Stimulated activated CD8-positive, alpha-beta memory T cell treated with anti-CD3 and anti-CD28 coated beads, Interleukin-15, amount 100 ng/mL, for 1 hour (primary cell): ENCODE data around the gene HIC2.
"Not testable (repeated sequence)": the region's sequence is repeated elsewhere in the genome, so short reads cannot be mapped to it uniquely, and the experiment has no call there.

Experiments used
- DNase-seq: peaks from one replicate; pipeline ENCODE4 v3.0.0-alpha.2; 2020; ENCODE audit warnings: low read depth

The HIC2 gene

DNA sequence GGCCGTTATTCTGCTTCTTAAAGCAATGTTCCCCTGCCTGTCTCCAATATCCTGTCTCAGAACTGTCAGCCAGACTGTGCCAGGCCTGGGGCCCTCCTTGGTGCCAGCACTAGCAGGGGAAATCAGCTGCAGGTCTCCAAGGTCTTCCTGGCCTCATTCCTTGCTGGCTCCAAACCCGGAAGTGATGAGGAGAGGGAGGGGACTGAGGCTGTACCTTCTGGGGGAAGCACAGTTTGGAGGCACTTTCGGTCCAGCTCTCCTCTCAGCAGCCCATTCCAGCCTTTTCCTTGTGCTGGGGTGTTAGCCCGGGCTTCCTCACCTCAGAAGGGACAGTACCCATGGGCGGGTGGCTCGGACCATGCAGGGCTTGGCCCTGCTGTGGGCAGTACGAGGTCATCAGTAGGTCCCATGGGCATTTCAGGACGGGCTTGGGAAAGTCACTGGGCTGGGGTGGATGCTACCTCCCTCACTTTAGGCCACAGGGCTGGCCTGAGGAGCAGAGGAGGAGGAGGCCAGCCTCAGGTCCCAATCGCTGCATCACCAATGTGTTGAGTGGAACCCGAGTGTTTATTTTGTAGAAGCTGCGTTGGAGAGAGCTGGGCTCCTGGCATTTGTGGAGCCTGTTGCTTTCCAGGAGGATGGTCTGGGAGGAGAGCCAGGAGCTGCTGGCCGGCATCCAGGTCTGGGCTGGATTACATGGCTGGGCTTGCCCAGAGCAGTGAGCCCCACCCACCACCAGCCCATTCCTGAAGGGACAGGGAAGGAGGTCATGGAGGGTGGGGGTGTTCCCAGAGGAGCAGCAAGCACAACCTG lies 19.0 kb downstream of the HIC2 start:
- not testable (repeated sequence) for DNase-seq

- not testable (repeated sequence) for DNase-seq
Measured at GRCh38 chr22:21438013-21438412, 20.8 kb downstream of the HIC2 start.

DNA sequence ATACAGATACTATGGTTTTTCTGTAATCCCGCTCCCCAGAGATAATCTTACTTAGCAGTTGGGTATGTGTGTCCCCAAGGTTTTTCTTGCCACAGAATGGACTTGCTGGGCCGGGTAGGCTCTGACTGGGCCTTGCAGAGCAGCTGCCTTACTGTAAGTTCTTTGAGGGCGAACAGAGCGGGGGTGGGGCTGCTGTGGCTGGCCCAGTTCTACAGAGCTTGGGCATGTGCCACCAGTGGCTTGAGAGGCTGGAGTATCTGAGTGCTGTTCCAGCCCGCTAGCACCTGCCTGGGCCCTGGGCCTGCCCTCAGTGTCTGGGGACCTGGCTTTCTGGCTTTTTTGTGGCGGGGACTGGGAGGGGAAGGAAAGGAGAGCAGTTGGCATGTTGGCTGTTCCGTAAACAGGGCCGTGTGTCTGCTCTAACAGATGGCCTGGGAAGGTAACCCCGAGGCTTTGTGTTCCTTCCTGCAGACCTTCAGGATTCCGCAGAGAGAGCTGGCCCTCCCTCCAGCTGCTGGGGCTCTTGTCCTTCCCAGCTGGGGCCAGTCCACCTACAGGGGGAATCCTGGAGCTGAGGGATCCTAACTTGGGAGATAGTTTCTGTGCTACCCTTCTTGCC lies 23.0 kb downstream of the HIC2 start:
- DNase-seq = not testable (repeated sequence)

- not testable (repeated sequence) for DNase-seq
Measured at GRCh38 chr22:21440676-21441075, 23.5 kb downstream of the HIC2 start.

- DNase-seq = not testable (repeated sequence)
Measured at GRCh38 chr22:21441170-21441569, 24.0 kb downstream of the HIC2 start.

- not testable (repeated sequence) for DNase-seq
Measured at GRCh38 chr22:21442123-21442522, 25.0 kb downstream of the HIC2 start.

GRCh38 chr22:21442646-21443045 lies 25.5 kb downstream of the HIC2 start:
- not testable (repeated sequence) for DNase-seq

GRCh38 chr22:21443057-21443734 lies 26.0 kb downstream of the HIC2 start:
- DNase-seq = no peak

- no peak for DNase-seq
Measured at GRCh38 chr22:21443735-21444421, 26.7 kb downstream of the HIC2 start.

- no peak for DNase-seq
Measured at GRCh38 chr22:21444701-21445436, 27.7 kb downstream of the HIC2 start.

DNA sequence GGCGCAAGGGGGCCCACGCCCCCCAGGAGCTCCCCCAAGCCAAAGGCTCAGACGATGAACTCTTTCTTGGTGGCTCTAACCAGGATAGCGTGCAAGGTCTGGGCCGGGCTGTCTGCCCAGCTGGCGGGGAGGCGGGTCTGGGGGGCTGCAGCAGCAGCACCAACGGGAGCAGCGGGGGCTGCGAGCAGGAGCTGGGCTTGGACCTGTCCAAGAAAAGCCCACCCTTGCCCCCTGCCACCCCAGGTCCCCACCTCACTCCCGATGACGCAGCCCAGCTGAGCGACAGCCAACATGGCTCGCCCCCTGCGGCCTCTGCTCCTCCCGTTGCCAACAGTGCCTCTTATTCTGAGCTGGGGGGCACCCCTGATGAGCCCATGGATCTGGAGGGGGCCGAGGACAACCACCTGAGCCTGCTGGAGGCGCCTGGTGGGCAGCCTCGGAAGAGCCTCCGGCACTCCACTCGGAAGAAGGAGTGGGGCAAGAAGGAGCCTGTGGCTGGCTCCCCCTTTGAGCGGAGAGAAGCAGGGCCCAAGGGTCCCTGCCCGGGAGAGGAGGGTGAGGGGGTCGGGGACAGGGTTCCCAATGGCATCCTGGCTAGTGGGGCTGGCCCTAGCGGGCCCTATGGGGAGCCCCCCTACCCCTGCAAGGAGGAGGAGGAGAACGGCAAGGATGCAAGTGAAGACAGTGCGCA lies 28.4 kb downstream of the HIC2 start:
- no peak for DNase-seq

DNA sequence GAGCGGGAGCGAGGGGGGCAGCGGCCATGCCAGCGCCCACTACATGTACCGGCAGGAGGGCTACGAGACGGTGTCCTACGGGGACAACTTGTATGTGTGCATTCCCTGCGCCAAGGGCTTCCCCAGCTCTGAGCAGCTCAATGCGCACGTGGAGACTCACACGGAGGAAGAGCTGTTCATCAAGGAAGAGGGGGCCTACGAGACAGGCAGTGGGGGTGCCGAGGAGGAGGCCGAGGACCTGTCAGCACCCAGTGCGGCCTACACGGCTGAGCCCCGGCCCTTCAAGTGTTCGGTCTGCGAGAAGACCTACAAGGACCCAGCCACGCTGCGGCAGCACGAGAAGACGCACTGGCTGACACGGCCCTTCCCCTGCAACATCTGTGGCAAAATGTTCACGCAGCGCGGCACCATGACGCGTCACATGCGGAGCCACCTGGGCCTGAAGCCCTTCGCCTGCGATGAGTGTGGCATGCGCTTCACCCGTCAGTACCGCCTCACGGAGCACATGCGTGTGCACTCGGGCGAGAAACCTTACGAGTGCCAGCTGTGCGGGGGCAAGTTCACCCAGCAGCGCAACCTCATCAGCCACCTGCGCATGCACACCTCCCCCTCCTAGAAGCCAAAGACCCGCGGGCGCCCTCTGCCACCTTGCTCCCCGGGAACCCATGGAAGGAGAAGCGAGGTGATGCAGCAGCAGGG lies 29.1 kb downstream of the HIC2 start:
- DNase-seq = no peak

DNA sequence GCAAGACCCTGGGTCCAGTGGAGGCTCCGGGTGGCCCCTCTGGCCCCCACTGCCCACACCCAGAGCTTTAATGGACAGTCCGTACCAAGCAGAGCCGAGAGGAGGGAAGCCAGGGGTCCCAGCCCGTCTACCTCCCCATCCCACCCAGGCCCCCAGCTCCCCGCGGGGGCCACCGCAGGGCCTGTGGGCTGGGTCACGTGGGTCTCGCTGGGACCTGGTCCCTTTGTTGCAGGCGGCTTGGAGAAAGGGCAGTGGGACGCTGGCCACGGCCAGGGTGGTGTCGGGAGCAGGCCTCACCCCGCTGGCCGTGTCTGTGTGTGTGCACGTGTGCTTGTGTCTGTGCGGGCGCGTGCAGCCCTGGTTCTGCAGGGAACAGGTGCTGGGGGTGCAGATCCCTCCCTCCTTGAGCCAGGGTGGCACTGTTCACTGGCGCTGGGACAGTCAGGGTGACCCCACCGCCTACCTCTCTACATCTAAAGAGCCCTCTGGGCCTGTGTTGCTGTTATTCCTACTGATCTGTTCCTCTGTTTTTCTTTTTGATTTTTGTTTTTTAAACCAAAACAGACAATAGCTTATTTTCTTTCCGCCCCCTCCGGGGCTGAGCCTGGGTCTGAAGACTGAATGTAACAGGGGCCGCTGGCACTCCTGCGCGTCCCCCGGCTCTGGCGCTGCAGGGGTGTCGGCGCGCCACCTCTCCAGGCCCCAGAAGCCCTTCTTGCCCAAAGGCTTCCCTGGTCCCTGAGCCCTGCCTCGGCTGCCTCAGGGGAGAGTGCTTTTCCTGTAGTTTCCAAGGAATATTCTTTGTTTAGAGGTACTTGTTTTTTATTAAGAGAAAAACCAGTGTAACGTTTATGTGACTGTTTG lies 29.9 kb downstream of the HIC2 start:
- DNase-seq = no peak

GRCh38 chr22:21447694-21448402 lies 30.7 kb downstream of the HIC2 start:
- DNase-seq = no peak

DNA sequence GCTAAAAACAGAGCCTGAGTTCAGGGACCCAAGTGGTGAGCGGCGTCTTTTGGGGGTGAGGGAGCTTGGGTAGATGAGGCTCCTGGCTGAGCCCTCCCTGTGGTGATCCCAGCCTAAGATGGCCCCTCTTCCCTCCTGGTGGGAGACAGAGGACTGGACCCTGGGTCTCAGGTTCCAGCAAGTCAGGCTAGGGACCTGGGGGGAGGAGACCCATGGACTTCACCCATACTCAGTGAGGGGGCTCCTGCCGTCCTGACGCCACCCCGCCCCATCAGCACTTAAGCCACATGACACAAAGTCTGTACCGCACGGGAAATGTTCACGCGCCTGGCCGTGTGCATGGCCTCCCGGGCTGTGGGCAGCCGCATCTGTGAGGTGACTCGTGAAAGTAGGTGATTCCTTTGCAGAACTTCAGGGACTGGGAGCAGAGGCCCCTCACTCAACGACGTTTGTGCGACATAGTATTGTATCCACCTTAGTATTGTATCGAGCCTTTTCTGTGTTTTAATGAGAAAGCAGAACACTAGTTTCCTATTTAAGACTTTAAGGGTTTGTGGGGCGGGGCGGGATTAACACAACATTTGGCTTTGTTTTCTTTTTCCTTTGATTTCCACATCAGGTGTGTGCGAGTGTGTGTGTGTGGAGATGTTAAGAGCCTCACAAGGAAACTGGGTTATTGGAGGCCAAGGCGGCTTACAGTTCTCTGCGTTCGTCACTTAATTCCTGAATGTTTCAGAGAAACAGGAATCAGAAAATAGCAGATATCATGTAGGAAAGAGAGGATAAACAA lies 31.7 kb downstream of the HIC2 start:
- DNase-seq = no peak

DNA sequence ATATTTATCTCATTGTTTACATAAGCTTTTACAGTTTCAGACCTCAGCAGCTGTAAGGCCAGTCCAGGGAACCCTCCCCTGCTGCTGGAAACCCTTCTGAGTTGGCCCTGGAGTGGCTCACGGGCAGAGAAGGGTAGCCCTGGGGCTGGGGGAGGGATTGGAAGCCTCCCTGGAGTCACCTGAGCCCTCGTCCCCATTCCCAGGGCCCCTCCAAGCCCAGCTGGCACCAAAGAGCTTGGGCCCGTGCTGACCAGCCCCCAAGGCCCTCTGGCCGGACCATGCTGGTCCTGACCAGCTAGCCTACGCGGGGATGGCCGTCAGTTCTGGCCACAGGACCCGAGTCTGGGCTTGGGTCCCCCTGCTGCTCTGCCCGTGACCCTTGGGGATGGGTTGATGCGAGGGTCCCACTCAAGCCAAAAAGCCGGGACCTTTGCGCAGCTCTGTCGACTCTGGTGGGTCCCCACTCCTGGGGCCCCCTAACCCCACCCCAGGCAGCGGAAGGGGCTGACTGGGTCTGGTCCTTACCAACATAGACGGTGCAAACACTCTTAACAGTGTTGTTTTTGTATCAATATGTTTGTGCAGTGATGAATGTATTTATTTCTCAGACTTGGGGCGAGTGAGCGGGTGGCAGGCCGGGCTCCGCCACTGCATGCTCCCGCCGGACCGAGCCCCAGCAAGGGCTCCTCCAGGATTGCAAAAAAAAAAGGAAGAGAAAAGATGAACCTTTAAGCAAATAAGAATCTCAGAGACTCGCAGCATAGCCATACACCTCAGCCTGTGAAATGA lies 32.6 kb downstream of the HIC2 start:
- DNase-seq = no peak

DNA sequence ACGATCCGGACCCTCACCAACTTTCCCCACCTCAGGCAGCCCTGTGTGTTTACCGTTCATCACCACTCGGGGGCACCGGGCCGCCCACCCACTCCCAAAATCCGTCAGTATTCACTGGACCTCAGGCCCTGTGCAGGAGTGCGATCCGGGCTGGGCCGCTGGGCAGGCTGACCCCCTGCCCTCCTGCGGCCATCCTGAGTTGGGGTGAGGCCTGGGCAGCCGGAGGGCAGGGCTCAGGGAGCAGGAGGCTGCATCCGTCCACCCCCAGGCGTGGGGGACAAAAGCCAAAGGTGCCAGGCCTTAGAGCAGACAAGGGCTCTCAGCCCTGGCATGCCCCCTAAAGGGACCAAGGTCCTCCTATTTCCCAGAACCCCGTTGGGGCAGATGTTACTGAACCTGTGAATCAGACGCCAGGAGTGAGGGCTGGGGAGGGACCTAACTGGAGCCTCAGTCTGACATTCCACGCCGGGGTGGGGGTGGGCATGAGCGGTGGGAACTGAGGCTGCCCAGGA lies 33.2 kb downstream of the HIC2 start:
- DNase-seq = no peak
